SU-DHL-6 (cell line): ENCODE measurements around the gene ADCY7.

Source experiments
- H2AFZ ChIP-seq: fragments of 200-600 bp; sonication (generic); 2 replicates; pipeline ENCODE4 v1.6.1; 2014; ENCODE audit warnings: low read depth, mild to moderate bottlenecking, moderate library complexity, mixed read lengths, antibody characterized with exemption, low read length; ENCODE audit not compliant: severe bottlenecking
- H3F3A ChIP-seq: fragments of 200-600 bp; shearing (Covaris generic); 2 replicates; pipeline ENCODE4 v1.6.0; 2016; ENCODE audit warnings: antibody characterized with exemption, mild to moderate bottlenecking; ENCODE audit not compliant: insufficient read depth
- H3K27ac ChIP-seq: fragments of 200-600 bp; sonication (generic); 2 replicates; pipeline ENCODE4 v1.5.1; 2016; ENCODE audit warnings: low read depth, mild to moderate bottlenecking, low read length, moderate library complexity, mixed read lengths
- H3K27me3 ChIP-seq: fragments of 200-600 bp; sonication (generic), shearing (Covaris generic); 2 replicates; pipeline ENCODE4 v1.6.0; 2014; ENCODE audit warnings: mild to moderate bottlenecking, low read length
- H3K36me3 ChIP-seq: fragments of 200-600 bp; sonication (generic); 2 replicates; pipeline ENCODE4 v1.6.1; 2014; ENCODE audit warnings: mild to moderate bottlenecking, low read length, mixed read lengths
- H3K4me2 ChIP-seq: fragments of 300-600, 200-600 bp; shearing (Covaris generic), sonication (generic); 2 replicates; pipeline ENCODE4 v1.6.0; 2014; ENCODE audit warnings: low read length, low read depth, mild to moderate bottlenecking; ENCODE audit not compliant: poor library complexity, severe bottlenecking
- H3K4me3 ChIP-seq: fragments of 200-600 bp; sonication (generic); 2 replicates; pipeline ENCODE4 v1.5.1; 2014; ENCODE audit warnings: antibody characterized with exemption, low read length, mild to moderate bottlenecking, mixed read lengths; ENCODE audit not compliant: insufficient read depth, poor library complexity, severe bottlenecking
- H3K79me2 ChIP-seq: fragments of 200-600 bp; sonication (generic); 2 replicates; pipeline ENCODE4 v1.6.1; 2014; ENCODE audit warnings: mild to moderate bottlenecking, low read length, moderate library complexity; ENCODE audit not compliant: insufficient read depth
- H3K9ac ChIP-seq: fragments of 200-600 bp; sonication (generic); 2 replicates; pipeline ENCODE4 v1.7.0; 2014; ENCODE audit warnings: mild to moderate bottlenecking, low read length
- H3K9me2 ChIP-seq: fragments of 200-600 bp; sonication (generic); replicated peaks from 2 replicates; pipeline ENCODE4 v1.6.1; 2014; ENCODE audit warnings: low read length; ENCODE audit not compliant: insufficient read depth
- H3K9me3 ChIP-seq: fragments of 200-600 bp; sonication (generic); 2 replicates; pipeline ENCODE4 v1.6.1; 2014; ENCODE audit warnings: low read length, mixed read lengths; ENCODE audit not compliant: insufficient read depth
- H4K20me1 ChIP-seq: fragments of 200-600 bp; sonication (generic); 2 replicates; pipeline ENCODE4 v1.6.1; 2014; ENCODE audit warnings: low read depth, mild to moderate bottlenecking, antibody characterized with exemption, low read length, moderate library complexity, mixed read lengths
- EZH2phosphoT487 ChIP-seq: fragments of 200-600 bp; sonication (generic), shearing (Covaris generic); conservative IDR thresholded peaks from 2 replicates; pipeline ENCODE4 v1.6.1; 2018; ENCODE audit warnings: mild to moderate bottlenecking, antibody characterized with exemption, low read length, moderate library complexity, mixed read lengths
- TF ChIP-seq, protein P1 (sequence below): fragments of 200-600 bp; sonication (generic); IDR thresholded peaks from one replicate; pipeline ENCODE4 v1.5.1; 2017; ENCODE audit warnings: antibody characterized with exemption, mild to moderate bottlenecking, low read length, moderate library complexity; ENCODE audit not compliant: insufficient read depth, poor library complexity, severe bottlenecking

ADCY7 gene

DNA sequence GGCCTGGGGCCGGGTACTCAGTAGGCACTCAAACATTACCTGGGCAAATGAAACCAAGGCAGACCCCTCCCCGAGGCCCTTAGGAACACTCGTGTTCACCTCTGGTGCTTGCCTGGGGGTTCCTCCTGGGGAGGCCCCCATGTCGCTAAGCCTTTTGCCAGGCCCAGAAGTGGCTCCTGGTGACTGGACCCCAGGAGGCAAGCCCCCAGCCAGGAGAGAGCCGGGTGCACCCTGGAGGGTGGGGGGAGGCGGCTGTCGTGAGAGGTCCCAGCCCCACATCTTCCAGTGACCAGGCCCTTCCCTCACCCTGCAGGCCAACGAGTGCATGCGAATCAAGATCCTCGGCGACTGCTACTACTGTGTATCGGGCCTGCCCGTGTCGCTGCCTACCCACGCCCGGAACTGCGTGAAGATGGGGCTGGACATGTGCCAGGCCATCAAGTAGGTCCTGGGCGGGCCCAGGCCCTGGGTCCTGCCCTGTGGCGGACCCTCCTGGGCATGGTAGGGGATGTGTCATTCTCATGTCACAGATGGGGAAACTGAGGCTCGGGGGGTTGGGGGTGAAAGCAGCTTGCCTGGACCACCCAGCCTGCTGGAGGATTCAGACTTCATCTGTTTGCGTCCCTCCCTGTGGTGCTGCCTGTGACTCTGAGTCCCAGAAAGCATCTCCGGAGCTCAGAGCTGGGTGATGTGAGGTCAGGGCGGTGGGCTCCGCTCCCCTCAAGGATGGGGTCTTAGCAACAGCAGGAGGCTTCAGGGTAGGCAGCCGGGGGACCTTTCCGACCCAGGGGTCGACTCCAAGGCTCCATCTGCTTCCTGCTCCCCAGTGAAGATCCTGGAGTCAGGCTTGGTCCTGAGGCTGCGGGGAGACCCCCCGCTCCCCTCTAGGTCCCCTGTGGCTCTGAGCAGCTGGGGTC, 32.5 kb downstream of the ADCY7 start:
- H3K9me3 ChIP-seq: no peaks in the 10 kb centered on the region
- TF ChIP-seq EZH2phosphoT487: no peak
- TF ChIP-seq, protein P1, sequence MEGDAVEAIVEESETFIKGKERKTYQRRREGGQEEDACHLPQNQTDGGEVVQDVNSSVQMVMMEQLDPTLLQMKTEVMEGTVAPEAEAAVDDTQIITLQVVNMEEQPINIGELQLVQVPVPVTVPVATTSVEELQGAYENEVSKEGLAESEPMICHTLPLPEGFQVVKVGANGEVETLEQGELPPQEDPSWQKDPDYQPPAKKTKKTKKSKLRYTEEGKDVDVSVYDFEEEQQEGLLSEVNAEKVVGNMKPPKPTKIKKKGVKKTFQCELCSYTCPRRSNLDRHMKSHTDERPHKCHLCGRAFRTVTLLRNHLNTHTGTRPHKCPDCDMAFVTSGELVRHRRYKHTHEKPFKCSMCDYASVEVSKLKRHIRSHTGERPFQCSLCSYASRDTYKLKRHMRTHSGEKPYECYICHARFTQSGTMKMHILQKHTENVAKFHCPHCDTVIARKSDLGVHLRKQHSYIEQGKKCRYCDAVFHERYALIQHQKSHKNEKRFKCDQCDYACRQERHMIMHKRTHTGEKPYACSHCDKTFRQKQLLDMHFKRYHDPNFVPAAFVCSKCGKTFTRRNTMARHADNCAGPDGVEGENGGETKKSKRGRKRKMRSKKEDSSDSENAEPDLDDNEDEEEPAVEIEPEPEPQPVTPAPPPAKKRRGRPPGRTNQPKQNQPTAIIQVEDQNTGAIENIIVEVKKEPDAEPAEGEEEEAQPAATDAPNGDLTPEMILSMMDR: no peak
- no peak overlapping the region for H3K4me3 ChIP-seq
- no peaks in the 10 kb centered on the region for H3K27me3 ChIP-seq
- H3K36me3 ChIP-seq: no peaks in the 10 kb centered on the region
- H3K4me2 ChIP-seq: no peak overlapping the region
- no peak overlapping the region for H2AFZ ChIP-seq
- no peaks in the 10 kb centered on the region for H4K20me1 ChIP-seq
- H3K27ac ChIP-seq: no peak overlapping the region
- no peaks in the 10 kb centered on the region for H3K9me2 ChIP-seq
- H3K79me2 ChIP-seq: no peaks in the 10 kb centered on the region
- no peak overlapping the region for H3K9ac ChIP-seq
- H3F3A ChIP-seq: no peaks in the 10 kb centered on the region

DNA sequence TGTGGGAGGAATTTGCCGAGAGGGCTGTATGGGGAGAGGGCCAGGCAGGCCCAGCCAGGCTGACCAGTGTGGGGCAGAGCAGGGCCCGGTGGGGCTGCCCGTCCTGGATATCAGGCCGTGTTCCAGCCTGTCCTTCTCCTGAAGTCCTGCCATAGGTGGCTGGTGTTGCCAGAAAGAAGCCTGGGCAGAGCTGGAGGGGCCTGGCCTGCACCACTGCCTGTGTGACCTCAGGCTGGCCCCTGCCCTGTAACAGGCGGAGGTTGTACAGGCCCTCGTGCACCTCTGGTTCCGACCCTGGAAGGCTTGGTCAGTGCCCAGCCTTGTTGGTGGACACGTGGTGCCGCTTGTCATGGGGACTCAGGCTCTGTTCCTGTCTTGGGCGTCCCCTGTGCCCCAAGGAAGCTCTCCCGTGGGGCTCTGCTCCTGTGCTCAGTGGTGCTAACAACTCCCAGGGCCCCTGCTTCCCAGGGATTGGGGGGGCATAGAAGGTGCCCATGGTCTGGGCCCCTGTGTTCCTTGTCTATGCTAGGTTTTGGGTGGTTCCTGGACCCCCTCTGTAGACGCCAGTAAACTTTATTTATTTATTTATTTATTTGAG, 33.3 kb downstream of the ADCY7 start:
- Histone ChIP-seq H3K27me3 (no peaks in the 10 kb centered on the region), H3K9me3 (no peaks in the 10 kb centered on the region), H3F3A (no peaks in the 10 kb centered on the region), H3K9ac (no peak overlapping the region), H3K4me3 (no peak overlapping the region), H2AFZ (no peak overlapping the region), H3K79me2 (no peaks in the 10 kb centered on the region), H3K27ac (no peak overlapping the region), H4K20me1 (no peaks in the 10 kb centered on the region), H3K4me2 (no peak overlapping the region), H3K36me3 (no peaks in the 10 kb centered on the region), H3K9me2 (no peaks in the 10 kb centered on the region)
- TF ChIP-seq, protein P1: no peak
- TF ChIP-seq EZH2phosphoT487: no peak

DNA sequence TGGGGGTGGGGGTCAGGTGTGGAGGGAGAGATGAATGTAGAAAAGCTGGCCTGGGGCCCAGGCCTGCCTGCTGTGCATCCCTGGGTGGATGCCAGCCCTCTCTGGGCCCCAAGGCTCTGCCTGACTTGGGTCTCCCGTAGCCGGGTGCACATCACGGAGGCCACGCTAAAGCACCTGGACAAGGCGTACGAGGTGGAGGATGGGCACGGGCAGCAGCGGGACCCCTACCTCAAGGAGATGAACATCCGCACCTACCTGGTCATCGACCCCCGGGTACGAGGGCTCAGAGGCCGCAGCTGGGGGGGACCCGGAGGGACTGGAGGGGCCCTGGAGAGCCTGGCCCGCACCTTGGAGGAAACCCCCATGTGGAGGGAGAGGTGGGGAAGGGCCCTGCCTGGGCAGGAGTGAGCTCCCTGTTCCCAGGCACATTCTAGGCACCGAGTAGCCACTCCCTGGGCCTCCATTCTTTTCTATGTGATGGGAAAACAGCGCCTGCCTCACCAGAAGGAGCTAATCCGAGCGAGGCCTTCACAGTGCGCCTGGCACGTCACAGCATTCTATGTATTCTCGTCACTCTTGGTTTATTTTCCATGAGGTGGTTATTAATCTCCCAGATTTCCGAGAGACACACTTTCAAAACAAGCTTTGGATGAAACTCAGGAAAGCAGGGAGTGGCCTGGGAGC, 34.7 kb downstream of the ADCY7 start:
- Histone ChIP-seq H3K36me3 (no peaks in the 10 kb centered on the region), H3K27ac (no peak overlapping the region)

More for the DNA sequence above, 34.7 kb downstream of the ADCY7 start:
- no peaks in the 10 kb centered on the region for H4K20me1 ChIP-seq
- H3K4me2 ChIP-seq: no peak overlapping the region
- no peak for TF ChIP-seq EZH2phosphoT487
- TF ChIP-seq, protein P1: no peak
- H3K27me3 ChIP-seq: no peaks in the 10 kb centered on the region
- no peak overlapping the region for H3K9ac ChIP-seq
- H3F3A ChIP-seq: no peaks in the 10 kb centered on the region
- no peaks in the 10 kb centered on the region for H3K79me2 ChIP-seq
- H3K9me2 ChIP-seq: no peaks in the 10 kb centered on the region
- H3K9me3 ChIP-seq: no peaks in the 10 kb centered on the region
- no peak overlapping the region for H3K4me3 ChIP-seq
- H2AFZ ChIP-seq: no peak overlapping the region
